VCaP (cell line): Measurements from ENCODE around the gene NHLRC4.

Experiments
- H3K27ac ChIP-seq: fragments of 450-650 bp; 2 replicates; pipeline ENCODE4 v1.5.1; 2017
- TF ChIP-seq, protein P1 (sequence below): fragments of 450-650 bp; conservative IDR thresholded peaks from 2 replicates; pipeline ENCODE4 v1.5.1; 2017; ENCODE audit warnings: mild to moderate bottlenecking, moderate library complexity

Gene NHLRC4

DNA sequence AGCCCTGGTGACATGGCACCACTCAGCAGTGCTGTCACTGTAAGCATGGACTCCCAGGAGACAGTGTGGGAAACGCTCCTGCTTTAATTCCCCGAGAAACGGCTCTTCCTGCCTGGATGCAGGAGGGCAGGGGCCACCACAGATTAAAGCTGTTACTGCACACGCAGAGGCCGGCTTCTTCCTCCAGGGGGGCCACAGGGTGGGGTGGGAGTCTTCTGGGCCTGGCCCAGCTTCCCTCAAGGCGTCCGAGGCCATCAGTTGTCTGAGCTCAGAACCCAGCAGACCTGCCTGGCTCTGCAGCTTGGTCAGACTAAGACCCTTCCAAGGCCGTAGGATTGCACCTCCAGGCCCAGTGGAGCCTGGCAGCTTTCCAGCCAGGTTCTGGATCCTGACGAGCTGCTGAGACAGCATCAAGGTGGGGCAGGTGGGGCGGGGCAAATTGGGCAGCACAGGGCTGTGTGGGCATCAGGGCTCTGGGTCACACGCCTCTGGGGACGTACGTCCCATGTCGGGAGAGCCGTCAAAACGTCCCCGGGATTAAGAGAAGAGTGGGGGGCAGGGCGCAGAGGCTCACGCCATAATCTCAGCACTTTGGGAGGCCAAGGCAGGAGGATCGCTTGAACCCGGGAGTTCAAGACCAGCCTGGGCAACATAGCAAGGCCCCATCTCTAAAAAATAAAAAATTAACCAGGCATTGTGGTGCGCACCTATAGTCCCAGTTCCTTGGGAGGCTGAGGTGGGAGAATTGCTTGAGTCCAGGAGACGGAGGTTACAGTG lies 44.3 kb upstream of the NHLRC4 start:
- TF ChIP-seq, protein P1, sequence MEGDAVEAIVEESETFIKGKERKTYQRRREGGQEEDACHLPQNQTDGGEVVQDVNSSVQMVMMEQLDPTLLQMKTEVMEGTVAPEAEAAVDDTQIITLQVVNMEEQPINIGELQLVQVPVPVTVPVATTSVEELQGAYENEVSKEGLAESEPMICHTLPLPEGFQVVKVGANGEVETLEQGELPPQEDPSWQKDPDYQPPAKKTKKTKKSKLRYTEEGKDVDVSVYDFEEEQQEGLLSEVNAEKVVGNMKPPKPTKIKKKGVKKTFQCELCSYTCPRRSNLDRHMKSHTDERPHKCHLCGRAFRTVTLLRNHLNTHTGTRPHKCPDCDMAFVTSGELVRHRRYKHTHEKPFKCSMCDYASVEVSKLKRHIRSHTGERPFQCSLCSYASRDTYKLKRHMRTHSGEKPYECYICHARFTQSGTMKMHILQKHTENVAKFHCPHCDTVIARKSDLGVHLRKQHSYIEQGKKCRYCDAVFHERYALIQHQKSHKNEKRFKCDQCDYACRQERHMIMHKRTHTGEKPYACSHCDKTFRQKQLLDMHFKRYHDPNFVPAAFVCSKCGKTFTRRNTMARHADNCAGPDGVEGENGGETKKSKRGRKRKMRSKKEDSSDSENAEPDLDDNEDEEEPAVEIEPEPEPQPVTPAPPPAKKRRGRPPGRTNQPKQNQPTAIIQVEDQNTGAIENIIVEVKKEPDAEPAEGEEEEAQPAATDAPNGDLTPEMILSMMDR, result no peak
- H3K27ac ChIP-seq, result no peak overlapping the region

GRCh38 chr16:523097-523741 lies 43.6 kb upstream of the NHLRC4 start:
- TF ChIP-seq, protein P1, result no peak
- no peak overlapping the region for H3K27ac ChIP-seq

GRCh38 chr16:524274-525040 lies 42.3 kb upstream of the NHLRC4 start:
- H3K27ac ChIP-seq, result no peak overlapping the region
- TF ChIP-seq, protein P1, result no peak

- H3K27ac ChIP-seq, result no peak overlapping the region
- TF ChIP-seq, protein P1, result no peak
These were observed 41.7 kb upstream of the NHLRC4 start for GRCh38 chr16:525123-525519.

GRCh38 chr16:525520-526180 lies 41.2 kb upstream of the NHLRC4 start:
- H3K27ac ChIP-seq, result peak overlapping the region; percentile 89

DNA sequence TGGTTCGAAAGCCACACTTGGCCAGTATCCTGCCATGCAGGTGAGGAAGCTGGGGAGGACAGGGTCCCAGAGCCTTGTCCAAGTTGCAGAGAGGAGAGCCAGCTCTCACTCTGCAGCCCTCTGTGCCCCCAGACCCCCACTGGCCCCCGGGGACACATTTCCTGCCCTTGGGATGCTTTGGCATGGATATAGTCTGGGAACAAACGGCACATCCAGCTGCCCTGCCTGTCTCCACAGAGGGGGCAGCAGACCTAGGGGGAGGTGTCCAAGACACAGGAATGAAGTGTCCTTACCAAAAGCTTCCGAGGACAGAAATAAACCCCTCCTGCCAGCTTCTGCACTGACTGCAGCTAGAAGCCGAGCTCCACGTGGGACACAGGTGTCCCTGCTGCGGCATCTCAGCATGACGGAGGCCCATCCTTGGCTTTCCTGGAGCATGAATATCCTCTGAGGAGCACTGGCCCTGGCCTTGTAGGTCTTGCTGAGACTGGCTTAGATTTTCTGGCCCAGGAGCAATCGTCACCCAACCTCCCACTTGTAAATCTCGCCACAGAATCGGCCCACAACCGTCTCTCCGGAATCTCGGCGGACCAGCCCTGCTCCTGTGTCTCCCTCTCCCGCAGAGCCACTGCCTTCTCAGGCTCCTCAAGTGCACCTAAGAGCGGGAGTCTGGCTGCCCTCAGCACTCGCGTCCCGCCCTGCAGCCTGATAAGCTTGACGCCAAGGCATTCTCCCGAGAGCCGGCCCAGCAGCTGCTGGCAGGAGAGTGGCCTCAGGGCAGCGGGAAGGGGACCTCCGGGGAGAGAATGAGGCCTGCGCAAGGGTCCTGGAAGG lies 40.4 kb upstream of the NHLRC4 start:
- peak overlapping the region; percentile 89 for H3K27ac ChIP-seq
- TF ChIP-seq, protein P1, result no peak

More at GRCh38 chr16:525520-526180, 41.2 kb upstream of the NHLRC4 start:
- TF ChIP-seq, protein P1, result no peak
